GM12892 (cell line): ENCODE results near the gene GALNS.

ENCODE experiments used
- POLR2AphosphoS5 ChIP-seq: IDR thresholded peaks from 2 replicates; pipeline ENCODE4 v1.6.1; 2011; ENCODE audit warnings: low read depth, low read length, control low read depth
- TAF1 ChIP-seq: IDR thresholded peaks from 2 replicates; pipeline ENCODE4 v1.6.1; 2011; ENCODE audit warnings: low read depth, mild to moderate bottlenecking, control low read depth, low read length, borderline replicate concordance

- no peak for TF ChIP-seq TAF1
- TF ChIP-seq POLR2AphosphoS5, result no peak
Observed at GRCh38 chr16:88804552-88805339, 52.0 kb downstream of the GALNS start.
